Dedifferentiated amniotic fluid mesenchymal stem cell (primary cell): Measurements from ENCODE around the gene ATG2A.
A peak's percentile ranks its signal among the peaks of the same experiment; 100 is the strongest.

Experiments used
- DNase-seq: peaks from one replicate; pipeline ENCODE4 v3.0.0-alpha.2; 2016; ENCODE audit errors: extremely low spot score

The ATG2A gene

GRCh38 chr11:64916775-64917662 lies at the start of gene ATG2A:
Gene ATG2A, minus strand, starts transcription at chr11:64917209. Its CDS starts 74 bp downstream, at chr11:64917135.
- DNase-seq: peak; percentile 98

DNA sequence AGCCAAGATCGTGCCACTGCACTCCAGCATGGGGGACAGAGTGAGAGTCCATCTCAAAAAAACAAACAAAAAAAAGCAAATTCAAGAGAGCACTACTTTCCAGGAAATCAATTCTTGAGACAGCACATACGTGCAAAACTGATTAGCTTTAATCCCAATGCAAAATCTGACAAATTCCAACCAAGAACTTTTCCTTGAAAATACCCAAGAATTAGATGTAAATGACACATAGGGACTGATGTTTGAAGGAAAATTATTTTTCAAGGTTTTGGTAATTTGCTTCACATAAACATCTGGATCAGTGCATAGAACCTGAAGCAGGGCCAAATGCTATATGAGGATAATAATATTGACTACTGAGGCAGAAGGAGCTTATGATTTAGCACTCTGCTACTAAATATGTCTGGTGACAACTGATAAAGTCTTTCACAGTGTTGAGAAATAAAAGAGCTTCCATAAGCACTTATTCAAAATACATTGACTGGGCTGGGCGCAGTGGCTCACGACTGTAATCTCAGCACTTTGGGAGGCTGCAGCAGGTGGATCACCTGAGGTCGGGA lies 46.1 kb upstream of the ATG2A start:
- DNase-seq: no peak

DNA sequence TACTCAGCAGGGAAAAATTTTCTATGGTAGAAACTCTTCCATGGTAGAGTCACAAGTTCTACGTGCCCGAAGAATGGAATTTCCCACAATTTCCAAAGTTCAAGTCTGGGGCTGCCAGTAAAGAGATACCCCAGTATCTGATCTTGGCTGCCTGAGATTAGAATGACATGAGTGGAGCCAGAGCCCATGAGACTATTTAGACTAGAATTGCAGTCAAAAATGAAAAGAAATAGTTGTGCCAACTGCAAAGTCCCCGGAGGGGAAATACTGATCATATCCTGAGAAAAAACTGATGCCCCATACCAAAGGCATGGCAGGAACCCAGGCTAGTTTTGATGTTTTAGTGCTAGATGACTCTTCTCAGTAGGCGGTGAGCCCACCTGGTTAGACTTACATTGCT lies 43.7 kb upstream of the ATG2A start:
- no peak for DNase-seq

DNA sequence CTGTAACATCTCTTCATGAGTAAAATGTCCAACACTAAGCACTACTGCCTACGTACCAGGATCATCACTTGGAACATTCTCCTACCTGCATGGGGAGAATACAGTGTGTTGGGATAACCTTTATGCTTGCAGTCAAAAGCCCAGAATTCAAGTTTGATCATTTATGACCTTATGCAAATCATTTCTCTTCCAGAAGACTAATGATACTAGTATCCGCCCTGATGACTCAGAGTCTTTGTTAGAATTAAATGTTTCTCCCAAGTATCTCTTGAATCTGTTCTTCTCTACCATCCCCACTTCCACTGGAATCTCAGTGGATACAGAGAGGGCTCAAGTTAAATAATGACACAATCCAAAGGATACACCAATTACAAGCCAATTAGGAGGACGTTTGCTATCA lies 42.5 kb upstream of the ATG2A start:
- DNase-seq: no peak

DNA sequence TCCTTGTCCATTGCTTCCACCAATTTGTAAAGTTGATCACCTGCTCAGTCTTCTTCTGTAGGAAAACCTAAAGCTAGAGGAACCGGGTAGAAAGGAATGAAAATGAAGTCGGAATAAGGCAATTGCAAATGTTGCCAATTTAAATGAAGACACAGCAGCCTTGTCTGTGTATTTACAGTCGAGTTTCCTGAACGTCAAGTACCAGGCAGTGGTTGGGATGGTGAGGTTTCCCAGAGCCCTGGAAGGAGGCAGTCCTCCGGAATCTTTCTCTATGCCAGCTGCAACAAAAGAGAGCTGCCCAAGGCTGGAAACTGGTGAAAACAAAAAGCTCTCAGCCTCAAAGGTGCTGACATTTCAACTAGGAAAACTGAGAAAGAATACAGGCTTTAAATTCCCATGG lies 37.2 kb upstream of the ATG2A start:
- DNase-seq: no peak

DNA sequence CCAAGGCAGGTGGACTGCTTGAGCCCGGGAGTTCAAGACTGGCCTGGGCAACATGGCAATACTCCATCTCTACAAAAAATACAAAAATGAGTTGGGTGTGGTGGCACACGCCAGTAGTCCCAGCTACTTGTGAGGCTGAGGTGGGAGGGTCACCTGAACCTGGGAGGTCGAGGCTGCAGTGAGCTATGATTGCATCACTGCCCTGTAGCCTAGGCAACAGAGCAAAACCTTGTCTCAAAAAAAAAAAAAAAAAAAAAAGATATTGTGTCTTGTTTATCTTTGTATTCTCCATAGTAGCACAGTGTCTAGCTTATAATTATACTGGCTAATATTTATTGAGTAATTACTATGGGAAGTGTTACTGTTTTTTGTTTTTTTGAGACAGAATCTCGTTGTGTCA lies 34.5 kb upstream of the ATG2A start:
- DNase-seq: no peak

- DNase-seq: no peak
These were observed 30.3 kb upstream of the ATG2A start for GRCh38 chr11:64947208-64947814.

DNA sequence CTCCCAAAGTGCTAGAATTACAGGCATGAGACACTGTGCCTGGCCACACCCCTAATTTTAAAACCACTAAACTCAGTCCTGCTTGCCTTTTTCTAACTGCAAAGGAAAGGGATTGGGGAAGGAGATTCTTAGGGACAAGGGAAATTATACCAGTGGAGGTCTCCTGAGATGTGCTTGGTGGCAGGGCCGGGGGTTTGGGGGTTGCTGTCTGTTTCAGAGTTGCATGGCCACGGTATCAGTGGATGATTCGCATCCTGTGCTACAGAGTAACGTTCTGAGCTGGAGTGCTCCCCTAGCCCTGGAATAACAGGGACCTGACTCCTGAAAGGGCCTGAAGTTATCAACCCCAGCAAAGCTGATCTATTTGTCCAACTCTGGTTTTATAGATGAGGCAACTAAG lies 19.5 kb upstream of the ATG2A start:
- DNase-seq: no peak

GRCh38 chr11:64935359-64936081 lies 18.5 kb upstream of the ATG2A start, which contains the start of gene GPHA2:
Gene GPHA2, minus strand, starts transcription at chr11:64935893. Its CDS starts 433 bp downstream, at chr11:64935460.
- DNase-seq: no peak

DNA sequence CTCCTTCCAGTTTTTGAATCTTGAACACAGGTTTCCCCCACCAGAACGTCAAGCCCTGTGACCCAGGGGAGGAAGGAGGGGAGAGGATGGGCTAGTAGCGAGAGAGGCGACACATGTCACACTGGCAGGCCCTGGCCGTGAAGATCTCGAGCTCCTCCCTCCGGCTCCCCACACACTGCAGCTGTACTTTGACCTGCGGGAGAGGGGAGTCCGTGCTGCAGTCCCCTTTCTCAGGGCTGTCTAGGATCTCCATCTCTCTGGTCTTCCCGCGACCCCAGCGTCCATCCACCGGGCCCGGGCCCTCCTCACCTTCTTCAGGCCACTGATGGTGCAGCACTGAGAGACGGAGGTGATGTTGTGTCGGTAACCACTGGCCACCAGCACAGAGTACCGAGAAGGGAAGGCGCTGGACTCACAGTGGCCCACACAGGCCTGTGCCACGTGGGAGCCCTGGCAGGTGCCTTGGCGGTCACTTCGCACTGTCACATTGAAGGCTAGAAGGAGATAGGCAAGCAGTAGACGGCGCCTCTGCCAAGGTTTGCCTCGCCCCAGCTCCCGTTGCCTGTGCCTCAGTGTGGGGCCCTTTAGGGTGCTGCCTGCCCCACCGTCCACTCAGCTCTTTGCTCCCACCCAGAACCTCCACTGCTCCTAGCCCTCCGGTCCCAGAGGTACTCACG lies 17.8 kb upstream of the ATG2A start:
- peak; percentile 3 for DNase-seq

GRCh38 chr11:64933935-64934681 lies 17.1 kb upstream of the ATG2A start:
- peak; percentile 8 for DNase-seq

DNA sequence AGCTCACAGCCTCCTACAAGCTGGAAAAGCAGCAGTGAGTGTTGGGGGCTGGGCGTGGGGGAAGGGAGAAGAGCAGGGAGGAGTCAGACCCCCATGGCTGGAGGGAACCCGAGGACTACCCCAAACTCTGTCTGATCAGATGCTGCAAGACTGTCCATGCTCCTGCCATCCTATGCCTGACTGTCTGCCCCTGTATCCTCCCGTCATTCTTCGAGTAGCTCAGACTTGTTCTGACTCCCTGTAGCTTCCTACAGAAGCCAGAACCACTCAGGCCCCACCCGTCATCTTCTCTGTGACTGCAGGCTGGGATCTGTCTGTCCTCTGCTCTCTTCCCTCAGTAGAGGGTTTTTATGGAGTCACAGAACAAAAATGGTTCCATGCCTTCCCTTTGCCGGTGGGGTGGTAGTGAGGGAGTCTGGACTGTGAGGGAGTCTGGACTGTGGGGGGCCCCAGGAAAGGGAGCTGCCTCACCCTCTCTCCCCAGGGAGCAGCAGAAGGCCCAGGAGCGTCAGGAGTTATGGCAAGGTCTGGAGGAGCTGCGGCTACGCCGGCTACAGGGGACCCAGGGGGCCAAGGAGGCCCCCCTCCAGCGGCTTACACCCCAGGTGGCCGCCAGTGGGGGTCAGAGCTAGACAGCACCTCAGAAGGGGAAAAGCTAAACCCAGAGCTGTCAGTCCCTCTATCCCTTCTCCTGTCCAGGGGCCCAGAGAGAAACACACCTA lies 16.4 kb upstream of the ATG2A start:
- peak; percentile 1 for DNase-seq

DNA sequence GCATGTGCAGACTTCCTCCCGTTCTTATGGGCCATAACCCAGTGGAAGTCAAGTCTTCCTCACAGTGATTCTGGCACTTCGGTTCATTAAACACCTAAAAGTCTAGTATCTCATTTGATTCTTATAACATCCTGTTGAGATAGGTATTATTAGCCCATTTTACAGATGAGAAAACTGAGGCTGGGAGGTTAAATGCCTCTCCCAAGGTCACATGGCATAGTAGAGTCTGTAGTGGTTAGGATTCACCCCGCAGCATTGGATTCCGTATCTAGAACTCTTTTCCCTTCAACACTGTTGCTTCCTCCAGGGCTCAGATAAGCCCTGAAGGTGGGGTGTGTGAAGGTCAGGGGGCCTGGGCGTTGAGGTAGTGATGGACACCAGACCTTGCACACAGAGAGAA lies 15.3 kb upstream of the ATG2A start:
- DNase-seq: peak; percentile 6

- DNase-seq: no peak
These were observed 14.3 kb upstream of the ATG2A start for GRCh38 chr11:64931290-64931689.

GRCh38 chr11:64930340-64930739 lies 13.3 kb upstream of the ATG2A start:
- no peak for DNase-seq

DNA sequence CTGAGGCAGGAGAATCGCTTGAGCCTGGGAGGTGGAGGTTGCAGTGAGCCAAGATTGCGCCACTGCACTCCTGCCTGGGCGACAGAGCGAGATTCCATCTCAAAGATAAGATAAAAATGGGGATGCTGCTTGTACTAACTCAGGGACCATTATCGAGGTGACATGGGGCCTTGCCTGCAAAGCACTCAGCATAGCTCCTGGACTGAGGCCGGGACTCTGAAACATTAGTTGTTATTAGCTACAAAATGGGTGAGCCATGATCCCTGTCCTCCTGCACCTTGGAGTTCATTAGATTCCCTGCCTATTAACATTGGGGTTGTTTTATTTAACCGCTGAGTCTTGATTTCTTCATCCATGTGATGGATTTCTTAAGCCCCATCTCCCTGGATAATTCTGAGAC lies 12.6 kb upstream of the ATG2A start:
- DNase-seq: no peak

DNA sequence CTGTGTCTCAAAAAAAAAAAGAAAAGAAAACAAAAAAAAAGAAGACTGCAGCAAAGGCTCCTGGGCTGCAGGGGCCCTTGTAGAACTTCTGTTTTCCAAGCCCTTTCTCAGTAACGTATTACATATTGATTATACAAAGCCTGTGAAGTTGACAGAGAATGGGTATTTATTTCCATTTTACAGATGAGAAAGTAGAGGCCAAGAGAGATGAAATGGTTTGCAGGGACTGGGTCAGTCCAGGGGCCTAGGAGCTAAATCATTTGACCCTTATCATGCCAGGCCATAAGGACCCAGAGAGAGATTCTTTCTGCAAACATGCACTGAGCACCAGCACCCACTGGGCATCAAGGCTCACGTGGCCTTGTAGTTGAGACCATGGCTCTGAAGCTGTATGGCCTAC lies 11.9 kb upstream of the ATG2A start:
- no peak for DNase-seq

- no peak for DNase-seq
These were observed 9.7 kb upstream of the ATG2A start for GRCh38 chr11:64926689-64927088.

- DNase-seq: no peak
These were observed 8.8 kb upstream of the ATG2A start for GRCh38 chr11:64925536-64926436.
